ENCODE data around the gene IL4R. TPM values are rescaled to one million over a fixed set of nuclear protein-coding genes. Genes with fewer than 3 reads are reported as not detected.

The IL4R gene
- total and polyA plus RNA-seq, 2 of the 13 experiments (the other 11 are each of a cell fraction or from before 2014, with no cell fraction given), result 15.9 to 49.6 TPM

GRCh38 chr16:27364493-27365141 is 50.8 kb downstream of the IL4R start (continued):
- TF ChIP-seq YEATS4 (CRISPR knock-in tag; IDR thresholded peaks at IDR 0.05; ENCODE audit: borderline replicate concordance) (peak; percentile 35; the same call in 1 of the 2 replicates), ZBTB37 (CRISPR knock-in tag; IDR thresholded peaks at IDR 0.05) (0 out of 2 replicates have a peak, but pooled peaks have one; percentile 30), NR2C2 (CRISPR knock-in tag; IDR thresholded peaks at IDR 0.05; ENCODE audit: borderline replicate concordance) (0 out of 2 replicates have a peak, but pooled peaks have one; percentile 17), THAP8 (CRISPR knock-in tag; IDR thresholded peaks at IDR 0.05; ENCODE audit: borderline replicate concordance) (no peak), PAF1 (CRISPR knock-in tag; IDR thresholded peaks at IDR 0.05) (no peak), ASH2L (IDR thresholded peaks at IDR 0.05; ENCODE audit: insufficient read length, low read depth, low read length) (peak; percentile 48), KAT7 (CRISPR knock-in tag; IDR thresholded peaks at IDR 0.05; ENCODE audit: borderline replicate concordance) (no peak)
- TF ChIP-seq, protein P1, sequence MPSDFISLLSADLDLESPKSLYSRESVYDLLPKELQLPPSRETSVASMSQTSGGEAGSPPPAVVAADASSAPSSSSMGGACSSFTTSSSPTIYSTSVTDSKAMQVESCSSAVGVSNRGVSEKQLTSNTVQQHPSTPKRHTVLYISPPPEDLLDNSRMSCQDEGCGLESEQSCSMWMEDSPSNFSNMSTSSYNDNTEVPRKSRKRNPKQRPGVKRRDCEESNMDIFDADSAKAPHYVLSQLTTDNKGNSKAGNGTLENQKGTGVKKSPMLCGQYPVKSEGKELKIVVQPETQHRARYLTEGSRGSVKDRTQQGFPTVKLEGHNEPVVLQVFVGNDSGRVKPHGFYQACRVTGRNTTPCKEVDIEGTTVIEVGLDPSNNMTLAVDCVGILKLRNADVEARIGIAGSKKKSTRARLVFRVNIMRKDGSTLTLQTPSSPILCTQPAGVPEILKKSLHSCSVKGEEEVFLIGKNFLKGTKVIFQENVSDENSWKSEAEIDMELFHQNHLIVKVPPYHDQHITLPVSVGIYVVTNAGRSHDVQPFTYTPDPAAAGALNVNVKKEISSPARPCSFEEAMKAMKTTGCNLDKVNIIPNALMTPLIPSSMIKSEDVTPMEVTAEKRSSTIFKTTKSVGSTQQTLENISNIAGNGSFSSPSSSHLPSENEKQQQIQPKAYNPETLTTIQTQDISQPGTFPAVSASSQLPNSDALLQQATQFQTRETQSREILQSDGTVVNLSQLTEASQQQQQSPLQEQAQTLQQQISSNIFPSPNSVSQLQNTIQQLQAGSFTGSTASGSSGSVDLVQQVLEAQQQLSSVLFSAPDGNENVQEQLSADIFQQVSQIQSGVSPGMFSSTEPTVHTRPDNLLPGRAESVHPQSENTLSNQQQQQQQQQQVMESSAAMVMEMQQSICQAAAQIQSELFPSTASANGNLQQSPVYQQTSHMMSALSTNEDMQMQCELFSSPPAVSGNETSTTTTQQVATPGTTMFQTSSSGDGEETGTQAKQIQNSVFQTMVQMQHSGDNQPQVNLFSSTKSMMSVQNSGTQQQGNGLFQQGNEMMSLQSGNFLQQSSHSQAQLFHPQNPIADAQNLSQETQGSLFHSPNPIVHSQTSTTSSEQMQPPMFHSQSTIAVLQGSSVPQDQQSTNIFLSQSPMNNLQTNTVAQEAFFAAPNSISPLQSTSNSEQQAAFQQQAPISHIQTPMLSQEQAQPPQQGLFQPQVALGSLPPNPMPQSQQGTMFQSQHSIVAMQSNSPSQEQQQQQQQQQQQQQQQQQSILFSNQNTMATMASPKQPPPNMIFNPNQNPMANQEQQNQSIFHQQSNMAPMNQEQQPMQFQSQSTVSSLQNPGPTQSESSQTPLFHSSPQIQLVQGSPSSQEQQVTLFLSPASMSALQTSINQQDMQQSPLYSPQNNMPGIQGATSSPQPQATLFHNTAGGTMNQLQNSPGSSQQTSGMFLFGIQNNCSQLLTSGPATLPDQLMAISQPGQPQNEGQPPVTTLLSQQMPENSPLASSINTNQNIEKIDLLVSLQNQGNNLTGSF (CRISPR knock-in tag; IDR thresholded peaks at IDR 0.05), result no peak
- TF ChIP-seq, protein P2, sequence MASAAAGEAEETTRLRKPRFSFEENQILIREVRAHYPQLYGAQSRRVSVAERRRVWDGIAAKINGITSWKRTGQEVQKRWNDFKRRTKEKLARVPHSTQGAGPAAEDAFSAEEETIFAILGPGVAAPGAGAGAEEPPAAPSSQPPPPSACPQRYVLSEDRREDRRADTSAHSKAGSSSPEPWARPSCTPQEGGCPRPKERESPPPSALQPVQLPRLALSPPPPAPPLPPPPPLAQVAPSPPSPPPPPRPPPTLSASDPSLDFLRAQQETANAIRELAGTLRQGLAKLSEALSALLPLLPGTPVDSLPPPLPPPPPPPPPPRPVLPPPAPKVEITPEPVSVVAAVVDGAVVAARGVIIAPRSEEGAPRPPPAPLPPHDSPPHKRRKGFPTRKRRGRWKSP (CRISPR knock-in tag; IDR thresholded peaks at IDR 0.05), result 0 out of 2 replicates have a peak, but pooled peaks have one; percentile 62
- TF ChIP-seq, protein P3, sequence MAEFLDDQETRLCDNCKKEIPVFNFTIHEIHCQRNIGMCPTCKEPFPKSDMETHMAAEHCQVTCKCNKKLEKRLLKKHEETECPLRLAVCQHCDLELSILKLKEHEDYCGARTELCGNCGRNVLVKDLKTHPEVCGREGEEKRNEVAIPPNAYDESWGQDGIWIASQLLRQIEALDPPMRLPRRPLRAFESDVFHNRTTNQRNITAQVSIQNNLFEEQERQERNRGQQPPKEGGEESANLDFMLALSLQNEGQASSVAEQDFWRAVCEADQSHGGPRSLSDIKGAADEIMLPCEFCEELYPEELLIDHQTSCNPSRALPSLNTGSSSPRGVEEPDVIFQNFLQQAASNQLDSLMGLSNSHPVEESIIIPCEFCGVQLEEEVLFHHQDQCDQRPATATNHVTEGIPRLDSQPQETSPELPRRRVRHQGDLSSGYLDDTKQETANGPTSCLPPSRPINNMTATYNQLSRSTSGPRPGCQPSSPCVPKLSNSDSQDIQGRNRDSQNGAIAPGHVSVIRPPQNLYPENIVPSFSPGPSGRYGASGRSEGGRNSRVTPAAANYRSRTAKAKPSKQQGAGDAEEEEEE (CRISPR knock-in tag; IDR thresholded peaks at IDR 0.05; ENCODE audit: borderline replicate concordance), result no peak
- TF ChIP-seq, protein P4, sequence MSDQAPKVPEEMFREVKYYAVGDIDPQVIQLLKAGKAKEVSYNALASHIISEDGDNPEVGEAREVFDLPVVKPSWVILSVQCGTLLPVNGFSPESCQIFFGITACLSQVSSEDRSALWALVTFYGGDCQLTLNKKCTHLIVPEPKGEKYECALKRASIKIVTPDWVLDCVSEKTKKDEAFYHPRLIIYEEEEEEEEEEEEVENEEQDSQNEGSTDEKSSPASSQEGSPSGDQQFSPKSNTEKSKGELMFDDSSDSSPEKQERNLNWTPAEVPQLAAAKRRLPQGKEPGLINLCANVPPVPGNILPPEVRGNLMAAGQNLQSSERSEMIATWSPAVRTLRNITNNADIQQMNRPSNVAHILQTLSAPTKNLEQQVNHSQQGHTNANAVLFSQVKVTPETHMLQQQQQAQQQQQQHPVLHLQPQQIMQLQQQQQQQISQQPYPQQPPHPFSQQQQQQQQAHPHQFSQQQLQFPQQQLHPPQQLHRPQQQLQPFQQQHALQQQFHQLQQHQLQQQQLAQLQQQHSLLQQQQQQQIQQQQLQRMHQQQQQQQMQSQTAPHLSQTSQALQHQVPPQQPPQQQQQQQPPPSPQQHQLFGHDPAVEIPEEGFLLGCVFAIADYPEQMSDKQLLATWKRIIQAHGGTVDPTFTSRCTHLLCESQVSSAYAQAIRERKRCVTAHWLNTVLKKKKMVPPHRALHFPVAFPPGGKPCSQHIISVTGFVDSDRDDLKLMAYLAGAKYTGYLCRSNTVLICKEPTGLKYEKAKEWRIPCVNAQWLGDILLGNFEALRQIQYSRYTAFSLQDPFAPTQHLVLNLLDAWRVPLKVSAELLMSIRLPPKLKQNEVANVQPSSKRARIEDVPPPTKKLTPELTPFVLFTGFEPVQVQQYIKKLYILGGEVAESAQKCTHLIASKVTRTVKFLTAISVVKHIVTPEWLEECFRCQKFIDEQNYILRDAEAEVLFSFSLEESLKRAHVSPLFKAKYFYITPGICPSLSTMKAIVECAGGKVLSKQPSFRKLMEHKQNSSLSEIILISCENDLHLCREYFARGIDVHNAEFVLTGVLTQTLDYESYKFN (CRISPR knock-in tag; conservative IDR thresholded peaks at IDR 0.05), result peak; percentile 71

All from HepG2 (cell line).